HEK293T (cell line): ENCODE results near the gene BRINP3.

ENCODE experiments used
- ARNT ChIP-seq: fragments of 450-650 bp; IDR thresholded peaks from 2 replicates; pipeline ENCODE4 v1.6.1; 2017; ENCODE audit warnings: mild to moderate bottlenecking
- BHLHE40 ChIP-seq: fragments of 450-650 bp; IDR thresholded peaks from 2 replicates; pipeline ENCODE4 v1.6.1; 2016; ENCODE audit warnings: mild to moderate bottlenecking, moderate library complexity, borderline replicate concordance
- CTBP1 ChIP-seq: fragments of 450-650 bp; IDR thresholded peaks from 2 replicates; pipeline ENCODE4 v1.6.1; 2016; ENCODE audit warnings: borderline replicate concordance
- FOXA1 ChIP-seq: fragments of 450-650 bp; IDR thresholded peaks from 2 replicates; pipeline ENCODE4 v1.6.1; 2016; ENCODE audit warnings: mild to moderate bottlenecking
- FOXK2 ChIP-seq: fragments of 450-650 bp; IDR thresholded peaks from 2 replicates; pipeline ENCODE4 v1.6.1; 2016; ENCODE audit warnings: mild to moderate bottlenecking
- FOXM1 ChIP-seq: fragments of 450-650 bp; IDR thresholded peaks from 2 replicates; pipeline ENCODE4 v1.6.1; 2017; ENCODE audit warnings: mild to moderate bottlenecking, borderline replicate concordance
- HDGF ChIP-seq: fragments of 450-650 bp; IDR thresholded peaks from 2 replicates; pipeline ENCODE4 v1.6.1; 2017; ENCODE audit warnings: antibody characterized with exemption, borderline replicate concordance
- L3MBTL2 ChIP-seq: fragments of 450-650 bp; conservative IDR thresholded peaks from 2 replicates; pipeline ENCODE4 v1.6.1; 2016; ENCODE audit warnings: mild to moderate bottlenecking
- NFRKB ChIP-seq: fragments of 450-650 bp; IDR thresholded peaks from 2 replicates; pipeline ENCODE4 v1.6.1; 2016; ENCODE audit warnings: mild to moderate bottlenecking, moderate library complexity
- SP1 ChIP-seq: fragments of 450-650 bp; IDR thresholded peaks from 2 replicates; pipeline ENCODE4 v1.6.1; 2017
- SUZ12 ChIP-seq: fragments of 450-650 bp; IDR thresholded peaks from 2 replicates; pipeline ENCODE4 v1.6.1; 2016; ENCODE audit warnings: mild to moderate bottlenecking
- TARDBP ChIP-seq: fragments of 450-650 bp; IDR thresholded peaks from 2 replicates; pipeline ENCODE4 v1.6.1; 2016
- ZNF384 ChIP-seq: fragments of 450-650 bp; IDR thresholded peaks from 2 replicates; pipeline ENCODE4 v1.6.1; 2016

DNA sequence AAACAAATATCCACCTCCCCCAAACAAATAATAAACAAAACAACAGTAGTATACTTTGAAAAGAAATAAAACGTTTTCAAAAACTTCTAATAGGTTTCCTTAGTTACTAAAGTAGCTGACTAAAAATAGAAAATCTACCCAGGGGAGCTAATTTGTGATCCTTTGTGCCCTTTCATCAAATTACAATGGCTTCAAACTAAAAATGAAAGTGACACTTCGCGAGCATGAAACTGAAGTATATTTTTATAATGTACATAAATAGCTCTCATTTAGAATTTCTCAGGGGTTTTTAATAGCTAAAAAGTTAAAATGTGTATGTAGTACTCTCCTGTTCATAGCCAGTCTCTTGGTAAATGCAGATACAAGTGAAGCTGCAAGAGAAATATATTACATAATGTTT is 78.4 kb downstream of the BRINP3 start:
- TF ChIP-seq SUZ12, result no peak
- no peak for TF ChIP-seq FOXM1
- TF ChIP-seq ZNF384, result no peak
- no peak for TF ChIP-seq TARDBP
- TF ChIP-seq FOXA1, result no peak
- no peak for TF ChIP-seq CTBP1
- TF ChIP-seq HDGF, result no peak
- no peak for TF ChIP-seq FOXK2
- TF ChIP-seq SP1, result no peak
- TF ChIP-seq BHLHE40, result no peak
- TF ChIP-seq L3MBTL2, result no peak
- no peak for TF ChIP-seq ARNT
- TF ChIP-seq NFRKB, result no peak
